Subcutaneous abdominal adipose tissue (tissue), 5 donors: ENCODE data around the gene CFAP74.

Source experiments
- H3K27ac ChIP-seq: one replicate; pipeline ENCODE4 v1.7.0; 2013; ENCODE audit warnings: low read depth, mild to moderate bottlenecking, inconsistent platforms, low read length, moderate library complexity
- H3K27me3 ChIP-seq, 5 donors: one replicate each; pipeline ENCODE4 v1.7.0; 2013; ENCODE audit warnings: low read length in 5 of 5, inconsistent platforms in 1 of 5; ENCODE audit not compliant: control insufficient read depth in 5 of 5, insufficient read depth in 4 of 5
- H3K36me3 ChIP-seq, 5 donors: one replicate each; pipeline ENCODE4 v1.7.0; 2013; ENCODE audit warnings: low read length in 5 of 5; ENCODE audit not compliant: control insufficient read depth in 5 of 5, insufficient read depth in 5 of 5
- H3K4me1 ChIP-seq, 5 donors: one replicate each; pipeline ENCODE4 v1.7.0; 2013; ENCODE audit warnings: low read length in 5 of 5, mild to moderate bottlenecking in 3 of 5, moderate library complexity in 1 of 5; ENCODE audit not compliant: control insufficient read depth in 5 of 5, insufficient read depth in 5 of 5
- H3K4me3 ChIP-seq, 5 donors: one replicate each; pipeline ENCODE4 v1.7.0; 2013; ENCODE audit warnings: low read length in 5 of 5, low read depth in 1 of 5
- H3K9ac ChIP-seq, 5 donors: one replicate each; pipeline ENCODE4 v1.7.0; 2013; ENCODE audit warnings: low read length in 5 of 5, mild to moderate bottlenecking in 4 of 5, moderate library complexity in 3 of 5
- H3K9me3 ChIP-seq, 5 donors: one replicate each; pipeline ENCODE4 v1.7.0; 2013; ENCODE audit warnings: low read length in 5 of 5; ENCODE audit not compliant: control insufficient read depth in 5 of 5
- donor health status: healthy.
- donor health status: healthy.
- donor health status: healthy.
- donor health status: healthy.
- donor health status: healthy.

Gene CFAP74

GRCh38 chr1:1910033-1910465 lies 93.5 kb downstream of the CFAP74 start:
- Histone ChIP-seq H3K9ac (peak overlapping the region in 2 of 5 donors; percentile 20 to 43), H3K4me1 (peaks cover 0 to 31% (median 23%) of the 10 kb centered on the region in 5 donors), H3K4me3 (peak overlapping the region in 3 of 5 donors; percentile 57 to 69 (median 67)), H3K27me3 (peaks cover 0 to 6% (median 0%) of the 10 kb centered on the region in 5 donors), H3K27ac (no peak overlapping the region), H3K9me3 (no peaks in the 10 kb centered on the region), H3K36me3 (no peaks in the 10 kb centered on the region)

GRCh38 chr1:1908506-1908791 lies 95.1 kb downstream of the CFAP74 start:
- peaks cover 0 to 31% (median 23%) of the 10 kb centered on the region in 5 donors for H3K4me1 ChIP-seq
- H3K9ac ChIP-seq: peak overlapping the region in 4 of 5 donors; percentile 76 to 84 (median 80)
- H3K4me3 ChIP-seq: peak overlapping the region in 4 of 5 donors; percentile 66 to 79 (median 70)
- H3K9me3 ChIP-seq: no peaks in the 10 kb centered on the region
- H3K36me3 ChIP-seq: no peaks in the 10 kb centered on the region
- no peaks in the 10 kb centered on the region for H3K27me3 ChIP-seq
- peak overlapping the region; percentile 62 for H3K27ac ChIP-seq

GRCh38 chr1:1907098-1907736 lies 96.4 kb downstream of the CFAP74 start:
- Histone ChIP-seq H3K9ac (peak overlapping the region in 1 of 5 donors; percentile 30), H3K27ac (peak overlapping the region; percentile 50), H3K4me1 (peaks cover 0 to 31% (median 23%) of the 10 kb centered on the region in 5 donors), H3K4me3 (no peak overlapping the region), H3K9me3 (peaks cover 0 to 6% (median 0%) of the 10 kb centered on the region in 5 donors), H3K27me3 (no peaks in the 10 kb centered on the region), H3K36me3 (no peaks in the 10 kb centered on the region)

GRCh38 chr1:1906185-1907097 lies 97.1 kb downstream of the CFAP74 start:
- H3K27me3 ChIP-seq: peaks cover 0 to 3% (median 0%) of the 10 kb centered on the region in 5 donors
- peak overlapping the region; percentile 50 for H3K27ac ChIP-seq
- H3K36me3 ChIP-seq: no peaks in the 10 kb centered on the region
- H3K4me1 ChIP-seq: peaks cover 0 to 31% (median 23%) of the 10 kb centered on the region in 5 donors
- no peak overlapping the region for H3K4me3 ChIP-seq
- H3K9ac ChIP-seq: peak overlapping the region in 1 of 5 donors; percentile 30
- H3K9me3 ChIP-seq: peaks cover 0 to 6% (median 0%) of the 10 kb centered on the region in 5 donors

- H3K36me3 ChIP-seq: no peaks in the 10 kb centered on the region
- no peak overlapping the region for H3K27ac ChIP-seq
- peaks cover 0 to 6% (median 0%) of the 10 kb centered on the region in 5 donors for H3K9me3 ChIP-seq
- H3K4me3 ChIP-seq: no peak overlapping the region
- H3K4me1 ChIP-seq: peaks cover 0 to 18% (median 14%) of the 10 kb centered on the region in 5 donors
- no peak overlapping the region for H3K9ac ChIP-seq
- H3K27me3 ChIP-seq: peaks cover 0 to 4% (median 3%) of the 10 kb centered on the region in 5 donors
These were observed 100.4 kb downstream of the CFAP74 start for GRCh38 chr1:1903224-1903623.

- H3K27ac ChIP-seq: no peak overlapping the region
- peaks cover 0 to 4% (median 3%) of the 10 kb centered on the region in 5 donors for H3K27me3 ChIP-seq
- H3K36me3 ChIP-seq: no peaks in the 10 kb centered on the region
- no peak overlapping the region for H3K4me3 ChIP-seq
- no peak overlapping the region for H3K9ac ChIP-seq
- peaks cover 0 to 6% (median 0%) of the 10 kb centered on the region in 5 donors for H3K9me3 ChIP-seq
- H3K4me1 ChIP-seq: peaks cover 0 to 8% (median 4%) of the 10 kb centered on the region in 5 donors
These were observed 101.8 kb downstream of the CFAP74 start for GRCh38 chr1:1901641-1902294.

GRCh38 chr1:1900883-1901640 lies 102.5 kb downstream of the CFAP74 start:
- H3K27me3 ChIP-seq: peaks cover 0 to 5% (median 3%) of the 10 kb centered on the region in 5 donors
- H3K9ac ChIP-seq: no peak overlapping the region
- H3K27ac ChIP-seq: no peak overlapping the region
- H3K4me3 ChIP-seq: no peak overlapping the region
- peaks cover 0 to 3% (median 0%) of the 10 kb centered on the region in 5 donors for H3K4me1 ChIP-seq
- H3K9me3 ChIP-seq: peaks cover 0 to 6% (median 0%) of the 10 kb centered on the region in 5 donors
- no peaks in the 10 kb centered on the region for H3K36me3 ChIP-seq

- H3K27ac ChIP-seq: no peak overlapping the region
- H3K36me3 ChIP-seq: no peaks in the 10 kb centered on the region
- peaks cover 0 to 6% (median 0%) of the 10 kb centered on the region in 5 donors for H3K9me3 ChIP-seq
- H3K4me1 ChIP-seq: peaks cover 0 to 4% (median 2%) of the 10 kb centered on the region in 5 donors
- H3K27me3 ChIP-seq: peaks cover 0 to 12% (median 8%) of the 10 kb centered on the region in 5 donors
- H3K4me3 ChIP-seq: no peak overlapping the region
- H3K9ac ChIP-seq: no peak overlapping the region
These were observed 103.6 kb downstream of the CFAP74 start for GRCh38 chr1:1899967-1900327.

GRCh38 chr1:1899266-1899966 lies 104.2 kb downstream of the CFAP74 start:
- peaks cover 0 to 9% (median 8%) of the 10 kb centered on the region in 5 donors for H3K4me1 ChIP-seq
- no peaks in the 10 kb centered on the region for H3K36me3 ChIP-seq
- peaks cover 0 to 6% (median 0%) of the 10 kb centered on the region in 5 donors for H3K9me3 ChIP-seq
- no peak overlapping the region for H3K4me3 ChIP-seq
- H3K27me3 ChIP-seq: peaks cover 0 to 12% (median 8%) of the 10 kb centered on the region in 5 donors
- H3K27ac ChIP-seq: no peak overlapping the region
- H3K9ac ChIP-seq: no peak overlapping the region
